ENCODE data around the gene DESI2. TPM values are rescaled to one million over a fixed set of nuclear protein-coding genes. Genes with fewer than 3 reads are reported as not detected.
"Not testable (repeated sequence)": the region's sequence is repeated elsewhere in the genome, so short reads cannot be mapped to it uniquely, and the experiment has no call there.

The DESI2 gene
- polyA plus RNA-seq, 1 of the 3 experiments (the other 2 are of a cell fraction) = 14.0 TPM

- H4K20me1 ChIP-seq (ENCODE audit: insufficient read depth); H3K79me2 ChIP-seq (ENCODE audit: insufficient read depth); H3K36me3 ChIP-seq (replicated peaks in 1 of 2; ENCODE audit: control insufficient read depth in 1 of 2, insufficient read depth in 2 of 2, low read length in 1 of 2); H3K4me1 ChIP-seq (ENCODE audit: control insufficient read depth in 1 of 2, insufficient read depth in 2 of 2, low read depth in 1 of 2, low read length in 1 of 2); H3K9ac ChIP-seq; H2AFZ ChIP-seq (ENCODE audit: low read depth); POLR2A ChIA-PET; H3K4me3 ChIP-seq (ENCODE audit: low read depth in 2 of 2, low read length in 1 of 2); DNase-seq; H3K9me3 ChIP-seq; H3K4me2 ChIP-seq; H3K27ac ChIP-seq (ENCODE audit: low read depth in 2 of 2, low read length in 1 of 2); CTCF ChIA-PET; H3F3A ChIP-seq (replicated peaks; ENCODE audit: insufficient read depth); H3K27me3 ChIP-seq (ENCODE audit: insufficient read depth); H3K9me2 ChIP-seq: not testable (repeated sequence)
- 91% methylated on average over 20 of the region's 20 CpGs for WGBS (ENCODE audit: low lambda C conversion rate)
Measured at GRCh38 chr1:244740027-244740617, 87.2 kb downstream of the DESI2 start.

DNA sequence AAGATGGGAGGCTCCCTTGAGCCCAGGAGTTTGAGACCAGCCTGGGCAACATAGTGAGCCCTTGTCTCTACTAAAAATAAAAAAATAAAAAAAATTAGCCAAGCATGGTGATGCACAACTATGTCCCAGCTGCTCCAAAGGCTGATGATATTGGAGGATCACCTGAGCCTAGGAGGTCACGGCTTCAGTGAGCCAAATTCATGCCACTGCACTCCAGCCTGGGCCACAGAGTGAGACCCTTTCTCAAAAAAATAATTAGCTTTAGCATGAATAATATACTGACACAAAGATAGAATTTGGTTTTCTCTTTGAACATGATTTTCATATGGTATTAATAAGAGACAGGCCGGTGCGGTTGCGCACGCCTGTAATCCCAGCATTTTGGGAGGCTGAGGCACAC, 88.8 kb downstream of the DESI2 start:
- no peaks in the 10 kb centered on the region for H3K9me3 ChIP-seq
- no peaks in the 10 kb centered on the region for H3K9me2 ChIP-seq
- H3F3A ChIP-seq (replicated peaks; ENCODE audit: insufficient read depth) = no peaks in the 10 kb centered on the region
- no peaks in the 10 kb centered on the region for H3K79me2 ChIP-seq (ENCODE audit: insufficient read depth)
- H3K27ac ChIP-seq (ENCODE audit: low read depth in 2 of 2, low read length in 1 of 2) = no peak overlapping the region
- no peaks in the 10 kb centered on the region for H3K36me3 ChIP-seq (replicated peaks in 1 of 2; ENCODE audit: control insufficient read depth in 1 of 2, insufficient read depth in 2 of 2, low read length in 1 of 2)
- no peak overlapping the region for H3K4me3 ChIP-seq (ENCODE audit: low read depth in 2 of 2, low read length in 1 of 2)
- ChIA-PET POLR2A (no interaction called here), CTCF (no interaction called here)
- H4K20me1 ChIP-seq (ENCODE audit: insufficient read depth) = no peaks in the 10 kb centered on the region
- H3K9ac ChIP-seq = no peak overlapping the region
- H3K4me2 ChIP-seq = no peak overlapping the region
- H3K27me3 ChIP-seq (ENCODE audit: insufficient read depth) = no peaks in the 10 kb centered on the region
- no peak overlapping the region for H2AFZ ChIP-seq (ENCODE audit: low read depth)
- H3K4me1 ChIP-seq (ENCODE audit: control insufficient read depth in 1 of 2, insufficient read depth in 2 of 2, low read depth in 1 of 2, low read length in 1 of 2) = no peaks in the 10 kb centered on the region
- TF ChIP-seq EP300 (IDR thresholded peaks at IDR 0.05; ENCODE audit: borderline replicate concordance in 1 of 2, low read depth in 1 of 2, low read length in 1 of 2) (no peak), NRF1 (IDR thresholded peaks at IDR 0.05; ENCODE audit: low read depth, low read length) (no peak), CHD2 (IDR thresholded peaks at IDR 0.05; ENCODE audit: low read length, partially characterized antibody) (no peak), SIN3A (IDR thresholded peaks at IDR 0.05; ENCODE audit: borderline replicate concordance, low read depth, low read length) (no peak), TCF12 (IDR thresholded peaks at IDR 0.05) (no peak), MXI1 (IDR thresholded peaks at IDR 0.05; ENCODE audit: low read depth, low read length) (no peak), GABPA (IDR thresholded peaks at IDR 0.05; ENCODE audit: low read depth) (no peak), FOXM1 (IDR thresholded peaks at IDR 0.05; ENCODE audit: low read depth) (no peak), EZH2phosphoT487 (IDR thresholded peaks at IDR 0.05; ENCODE audit: borderline replicate concordance, low read depth) (no peak), RXRA (IDR thresholded peaks at IDR 0.05; ENCODE audit: borderline replicate concordance, low read depth) (no peak), POLR2AphosphoS5 (IDR thresholded peaks at IDR 0.05; ENCODE audit: low read depth, low read length) (no peak), RCOR1 (IDR thresholded peaks at IDR 0.05; ENCODE audit: low read length) (no peak), ELF1 (IDR thresholded peaks at IDR 0.05) (no peak), RAD21 (IDR thresholded peaks at IDR 0.05; ENCODE audit: low read length) (no peak), FOSL2 (IDR thresholded peaks at IDR 0.05; ENCODE audit: borderline replicate concordance, low read depth) (no peak), SMC3 (IDR thresholded peaks at IDR 0.05; ENCODE audit: low read depth, low read length) (no peak), NFIC (IDR thresholded peaks at IDR 0.05; ENCODE audit: borderline replicate concordance) (no peak)
- TF ChIP-seq, protein P1, sequence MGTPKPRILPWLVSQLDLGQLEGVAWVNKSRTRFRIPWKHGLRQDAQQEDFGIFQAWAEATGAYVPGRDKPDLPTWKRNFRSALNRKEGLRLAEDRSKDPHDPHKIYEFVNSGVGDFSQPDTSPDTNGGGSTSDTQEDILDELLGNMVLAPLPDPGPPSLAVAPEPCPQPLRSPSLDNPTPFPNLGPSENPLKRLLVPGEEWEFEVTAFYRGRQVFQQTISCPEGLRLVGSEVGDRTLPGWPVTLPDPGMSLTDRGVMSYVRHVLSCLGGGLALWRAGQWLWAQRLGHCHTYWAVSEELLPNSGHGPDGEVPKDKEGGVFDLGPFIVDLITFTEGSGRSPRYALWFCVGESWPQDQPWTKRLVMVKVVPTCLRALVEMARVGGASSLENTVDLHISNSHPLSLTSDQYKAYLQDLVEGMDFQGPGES (IDR thresholded peaks at IDR 0.05; ENCODE audit: low read depth, low read length) = no peak
- TF ChIP-seq, protein P2, sequence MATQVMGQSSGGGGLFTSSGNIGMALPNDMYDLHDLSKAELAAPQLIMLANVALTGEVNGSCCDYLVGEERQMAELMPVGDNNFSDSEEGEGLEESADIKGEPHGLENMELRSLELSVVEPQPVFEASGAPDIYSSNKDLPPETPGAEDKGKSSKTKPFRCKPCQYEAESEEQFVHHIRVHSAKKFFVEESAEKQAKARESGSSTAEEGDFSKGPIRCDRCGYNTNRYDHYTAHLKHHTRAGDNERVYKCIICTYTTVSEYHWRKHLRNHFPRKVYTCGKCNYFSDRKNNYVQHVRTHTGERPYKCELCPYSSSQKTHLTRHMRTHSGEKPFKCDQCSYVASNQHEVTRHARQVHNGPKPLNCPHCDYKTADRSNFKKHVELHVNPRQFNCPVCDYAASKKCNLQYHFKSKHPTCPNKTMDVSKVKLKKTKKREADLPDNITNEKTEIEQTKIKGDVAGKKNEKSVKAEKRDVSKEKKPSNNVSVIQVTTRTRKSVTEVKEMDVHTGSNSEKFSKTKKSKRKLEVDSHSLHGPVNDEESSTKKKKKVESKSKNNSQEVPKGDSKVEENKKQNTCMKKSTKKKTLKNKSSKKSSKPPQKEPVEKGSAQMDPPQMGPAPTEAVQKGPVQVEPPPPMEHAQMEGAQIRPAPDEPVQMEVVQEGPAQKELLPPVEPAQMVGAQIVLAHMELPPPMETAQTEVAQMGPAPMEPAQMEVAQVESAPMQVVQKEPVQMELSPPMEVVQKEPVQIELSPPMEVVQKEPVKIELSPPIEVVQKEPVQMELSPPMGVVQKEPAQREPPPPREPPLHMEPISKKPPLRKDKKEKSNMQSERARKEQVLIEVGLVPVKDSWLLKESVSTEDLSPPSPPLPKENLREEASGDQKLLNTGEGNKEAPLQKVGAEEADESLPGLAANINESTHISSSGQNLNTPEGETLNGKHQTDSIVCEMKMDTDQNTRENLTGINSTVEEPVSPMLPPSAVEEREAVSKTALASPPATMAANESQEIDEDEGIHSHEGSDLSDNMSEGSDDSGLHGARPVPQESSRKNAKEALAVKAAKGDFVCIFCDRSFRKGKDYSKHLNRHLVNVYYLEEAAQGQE (IDR thresholded peaks at IDR 0.05; ENCODE audit: low read depth, low read length) = no peak
- WGBS (ENCODE audit: low lambda C conversion rate) = 92% methylated on average over 5 of the region's 5 CpGs
- DNase-seq = no peak
